H1 (cell line): Measurements from ENCODE around the gene FARP2. TPM values are rescaled to one million over a fixed set of nuclear protein-coding genes. Genes with fewer than 3 reads are reported as not detected.
A peak's percentile ranks its signal among the peaks of the same experiment; 100 is the strongest.

ENCODE experiments used
- CTCF ChIA-PET: fragments of 300-600 bp; sonication (Branson Sonifier 250); formaldehyde crosslinking; loops from one replicate; lab custom pipeline; 2021; ENCODE audit not compliant: partially characterized antibody; lab: Charles Lee
- POLR2A ChIA-PET: fragments of 300-600 bp; sonication (Branson Sonifier 250); formaldehyde crosslinking; loops from one replicate; lab custom pipeline; 2021; ENCODE audit warnings: inconsistent platforms; ENCODE audit not compliant: partially characterized antibody; lab: Charles Lee
- DNase-seq, 2 experiments: peaks; one replicate each; pipeline versions ENCODE4 v3.0.0 to v3.0.0-alpha.2; 2010 to 2022; ENCODE audit warnings: low spot score in 2 of 2, low read depth in 1 of 2, mixed read lengths in 1 of 2
- FAIRE-seq: peaks from 2 replicates; lab custom pipeline; 2011; peaks lifted over from hg19 to GRCh38; lab: Jason Lieb, UNC
- H2AFZ ChIP-seq: 2 replicates; pipeline ENCODE4 v1.8.1; 2012; ENCODE audit warnings: low read length, inconsistent platforms
- H2AK5ac ChIP-seq: 2 replicates; pipeline ENCODE4 v1.6.1; 2013; ENCODE audit warnings: low read depth, low read length
- H2BK120ac ChIP-seq: replicated peaks from 2 replicates; pipeline ENCODE3; 2013; ENCODE audit warnings: low read depth, low read length, inconsistent platforms
- H2BK12ac ChIP-seq: 2 replicates; pipeline ENCODE4 v1.6.1; 2013; ENCODE audit warnings: low read depth, low read length
- H2BK15ac ChIP-seq: 2 replicates; pipeline ENCODE4 v1.6.1; 2013; ENCODE audit warnings: low read length
- H2BK20ac ChIP-seq: 2 replicates; pipeline ENCODE4 v1.6.1; 2013; ENCODE audit warnings: low read length
- H2BK5ac ChIP-seq: 2 replicates; pipeline ENCODE4 v1.6.1; 2013; ENCODE audit warnings: low read depth, low read length
- H3K14ac ChIP-seq: 2 replicates; pipeline ENCODE4 v1.6.1; 2013; ENCODE audit warnings: inconsistent platforms; ENCODE audit not compliant: insufficient read length
- H3K18ac ChIP-seq: 2 replicates; pipeline ENCODE4 v1.6.1; 2013; ENCODE audit warnings: low read length; ENCODE audit errors: extremely low read depth
- H3K23ac ChIP-seq: 2 replicates; pipeline ENCODE4 v1.6.1; 2013; ENCODE audit warnings: inconsistent platforms; ENCODE audit not compliant: insufficient read length
- H3K23me2 ChIP-seq: 2 replicates; pipeline ENCODE4 v1.6.1; 2013; ENCODE audit warnings: low read depth, low read length
- H3K27ac ChIP-seq: 2 replicates; pipeline ENCODE4 v1.6.1; 2011; ENCODE audit warnings: low read depth, low read length, inconsistent platforms
- H3K27me3 ChIP-seq, 4 experiments: replicated peaks in 1 of 4; 1 replicate in 1 of 4; 2 replicates in 3 of 4; pipeline versions ENCODE4 v1.6.1 to v1.8.1; 2011 to 2013; ENCODE audit warnings: low read length in 3 of 4, mild to moderate bottlenecking in 3 of 4, inconsistent platforms in 2 of 4, mixed read lengths in 2 of 4, moderate library complexity in 1 of 4; ENCODE audit not compliant: control insufficient read depth in 3 of 4, insufficient read depth in 3 of 4; ENCODE audit errors: extremely low read depth in 1 of 4
- H3K36me3 ChIP-seq, 4 experiments: 2 replicates each; pipeline versions ENCODE4 v1.6.1 to v1.8.1; 2011 to 2013; ENCODE audit warnings: mild to moderate bottlenecking in 4 of 4, low read length in 3 of 4, moderate library complexity in 2 of 4, control low read depth in 1 of 4, inconsistent platforms in 1 of 4; ENCODE audit not compliant: insufficient read depth in 4 of 4, control insufficient read depth in 2 of 4
- H3K4ac ChIP-seq: replicated peaks from 2 replicates; pipeline ENCODE3; 2013; ENCODE audit warnings: low read length, low read depth, mixed read lengths, inconsistent platforms; ENCODE audit not compliant: insufficient read length
- H3K4me1 ChIP-seq, 4 experiments: replicated peaks in 1 of 4; 1 replicate in 1 of 4; 2 replicates in 3 of 4; pipeline versions ENCODE4 v1.6.1 to v1.8.1; 2011 to 2013; ENCODE audit warnings: low read length in 3 of 4, inconsistent platforms in 2 of 4, mixed read lengths in 1 of 4; ENCODE audit not compliant: insufficient read depth in 4 of 4, control insufficient read depth in 3 of 4
- H3K4me2 ChIP-seq, 2 experiments: 2 replicates each; pipeline versions ENCODE4 v1.6.1 to v1.8.1; 2011 to 2013; ENCODE audit warnings: low read depth in 2 of 2, low read length in 2 of 2, control low read depth in 1 of 2, inconsistent platforms in 1 of 2, mild to moderate bottlenecking in 1 of 2; ENCODE audit not compliant: insufficient read depth in 1 of 2
- H3K4me3 ChIP-seq, 4 experiments: fragments of 200-600, 300-600 bp in 1 of 4; sonication (generic), shearing (Covaris generic), sonication (Bioruptor Twin) in 1 of 4; 2 replicates each; pipeline versions ENCODE4 v1.5.1 to v1.8.1; 2011 to 2016; ENCODE audit warnings: low read length in 4 of 4, low read depth in 3 of 4, control low read depth in 2 of 4, inconsistent platforms in 2 of 4, mild to moderate bottlenecking in 2 of 4, mixed read lengths in 1 of 4, moderate library complexity in 1 of 4; ENCODE audit not compliant: insufficient read depth in 2 of 4; ENCODE audit errors: extremely low read depth in 1 of 4
- H3K56ac ChIP-seq: replicated peaks from 2 replicates; pipeline ENCODE3; 2013; ENCODE audit warnings: low read depth, mild to moderate bottlenecking, mixed read lengths, low read length, inconsistent platforms; ENCODE audit not compliant: insufficient read length
- H3K79me1 ChIP-seq: 2 replicates; pipeline ENCODE4 v1.6.1; 2013; ENCODE audit warnings: low read depth, low read length, control low read depth
- H3K79me2 ChIP-seq, 2 experiments: 2 replicates each; pipeline versions ENCODE4 v1.6.1 to v1.8.1; 2012 to 2013; ENCODE audit warnings: low read length in 2 of 2, mild to moderate bottlenecking in 2 of 2, inconsistent platforms in 1 of 2; ENCODE audit not compliant: insufficient read depth in 2 of 2, control insufficient read depth in 1 of 2
- H3K9ac ChIP-seq, 4 experiments: replicated peaks in 1 of 4; 1 replicate in 1 of 4; 2 replicates in 3 of 4; pipeline versions ENCODE4 v1.6.1 to v1.8.1; 2011 to 2013; ENCODE audit warnings: low read depth in 3 of 4, low read length in 3 of 4, control low read depth in 2 of 4, mild to moderate bottlenecking in 2 of 4, moderate library complexity in 2 of 4, inconsistent platforms in 1 of 4; ENCODE audit errors: extremely low read depth in 1 of 4
- H3K9me3 ChIP-seq, 2 experiments: 2 replicates each; pipeline versions ENCODE4 v1.6.1 to v1.8.1; 2012 to 2013; ENCODE audit warnings: mild to moderate bottlenecking in 2 of 2, moderate library complexity in 2 of 2, control low read depth in 1 of 2, inconsistent platforms in 1 of 2, low read depth in 1 of 2, low read length in 1 of 2, mixed read lengths in 1 of 2; ENCODE audit not compliant: insufficient read depth in 2 of 2
- H4K20me1 ChIP-seq, 2 experiments: replicated peaks in 1 of 2; 2 replicates each; pipeline versions ENCODE3 to v1.8.1; 2011 to 2013; ENCODE audit warnings: inconsistent platforms in 2 of 2, low read length in 2 of 2, mild to moderate bottlenecking in 1 of 2; ENCODE audit not compliant: insufficient read depth in 2 of 2, control insufficient read depth in 1 of 2
- H4K5ac ChIP-seq: 2 replicates; pipeline ENCODE4 v1.6.1; 2013; ENCODE audit warnings: low read length, low read depth, mixed read lengths, inconsistent platforms; ENCODE audit not compliant: insufficient read length
- H4K8ac ChIP-seq: 2 replicates; pipeline ENCODE4 v1.8.0; 2013; ENCODE audit warnings: mild to moderate bottlenecking, moderate library complexity, low read length, inconsistent platforms; ENCODE audit not compliant: insufficient read depth; ENCODE audit errors: extremely low read depth
- H4K91ac ChIP-seq: replicated peaks from 2 replicates; pipeline ENCODE3; 2013; ENCODE audit warnings: low read length, mixed read lengths, inconsistent platforms; ENCODE audit not compliant: insufficient read length
- CHD1 ChIP-seq: IDR thresholded peaks from 2 replicates; pipeline ENCODE4 v1.6.1; 2012; ENCODE audit warnings: low read depth, low read length, improper control_type of control experiment
- CREB1 ChIP-seq: IDR thresholded peaks from 2 replicates; pipeline ENCODE4 v1.6.1; 2012; ENCODE audit warnings: inconsistent platforms
- FOSL1 ChIP-seq: IDR thresholded peaks from 2 replicates; pipeline ENCODE4 v1.6.1; 2011; ENCODE audit warnings: mild to moderate bottlenecking, low read depth, low read length, moderate library complexity; ENCODE audit not compliant: insufficient read depth
- HDAC6 ChIP-seq: IDR thresholded peaks from one replicate; pipeline ENCODE4 v1.7.1; 2012; ENCODE audit warnings: low read depth, mild to moderate bottlenecking, inconsistent platforms, low read length, moderate library complexity
- JUN ChIP-seq: IDR thresholded peaks from 2 replicates; pipeline ENCODE4 v1.6.1; 2011; ENCODE audit warnings: low read depth, mild to moderate bottlenecking, improper control_type of control experiment, low read length
- KDM4A ChIP-seq: IDR thresholded peaks from one replicate; pipeline ENCODE4 v1.7.1; 2012; ENCODE audit warnings: low read depth, mild to moderate bottlenecking, moderate library complexity, low read length, inconsistent platforms; ENCODE audit not compliant: severe bottlenecking
- KDM5A ChIP-seq: fragments of 200-600 bp; IDR thresholded peaks from 2 replicates; pipeline ENCODE4 v1.7.1; 2012; ENCODE audit warnings: mild to moderate bottlenecking, low read length, inconsistent platforms, mixed read lengths
- MAX ChIP-seq: IDR thresholded peaks from 2 replicates; pipeline ENCODE4 v1.6.1; 2012; ENCODE audit warnings: inconsistent platforms
- POLR2A ChIP-seq, 2 experiments: IDR thresholded peaks; 1 replicate in 1 of 2; 2 replicates in 1 of 2; pipeline ENCODE4 v1.6.1; 2011; ENCODE audit warnings: low read depth in 2 of 2, low read length in 2 of 2, mild to moderate bottlenecking in 2 of 2; ENCODE audit errors: control extremely low read depth in 1 of 2
- RFX5 ChIP-seq: IDR thresholded peaks from 2 replicates; pipeline ENCODE4 v1.6.1; 2011; ENCODE audit warnings: low read depth, low read length, improper control_type of control experiment, borderline replicate concordance
- RNF2 ChIP-seq: fragments of 200-900, 300-1000 bp; sonication (generic); IDR thresholded peaks from 2 replicates; pipeline ENCODE4 v1.7.1; 2016; ENCODE audit warnings: borderline replicate concordance, low read depth, mild to moderate bottlenecking, antibody characterized with exemption, low read length; ENCODE audit not compliant: poor library complexity, severe bottlenecking; ENCODE audit errors: missing control alignments
- SP2 ChIP-seq: IDR thresholded peaks from 2 replicates; pipeline ENCODE4 v1.6.1; 2012; ENCODE audit warnings: mild to moderate bottlenecking, low read length, inconsistent platforms
- WGBS, 2 experiments: shearing (Covaris generic) in 1 of 2; methylation state at CpG; one replicate each; pipeline versions ENCODE4 v1.1.6 to v1.1.7; 2013 to 2015; ENCODE audit warnings: low lambda C conversion rate in 2 of 2, mixed read lengths in 2 of 2, inconsistent platforms in 1 of 2, low coverage in 1 of 2, missing lambda C conversion rate in 1 of 2; ENCODE audit not compliant: insufficient replicate concordance in 2 of 2, insufficient coverage in 1 of 2, insufficient read length in 1 of 2; ENCODE audit errors: extremely low coverage in 1 of 2, missing lambda C conversion rate in 1 of 2; 5-methylcytosine and 5-hydroxymethylcytosine counted together
- polyA plus RNA-seq, 7 experiments: library from polyadenylated mRNA; depleted of rRNA in 3 of 7; stranded (reverse) in 5 of 7; unstranded in 2 of 7; fragments of >200 nt in 5 of 7; fragments of 200-250 nt in 2 of 7; gene quantifications; 1 replicate in 5 of 7; 2 replicates in 1 of 7; 4 replicates in 1 of 7; pipeline versions ENCODE4 v1.2.1 to v1.2.3, GENCODE V29; 2011 to 2013; ENCODE audit warnings: missing spikeins in 2 of 7, mixed read lengths in 2 of 7
- total RNA-seq: library from RNA; stranded (reverse); fragmentation: NEBNext Ultra II Directional; extraction: Animal tissue kit (Norgen Biotek cat#: 25700); gene quantifications from 2 replicates; pipeline ENCODE4 v1.2.1, GENCODE V29; 2021
- TF ChIP-seq, protein P1 (sequence below): IDR thresholded peaks from 2 replicates; pipeline ENCODE4 v1.6.1; 2011; ENCODE audit warnings: low read length, improper control_type of control experiment

The FARP2 gene
- total and polyA plus RNA-seq, 2 of the 8 experiments (the other 6 are each of a cell fraction or from before 2014, with no cell fraction given) = 12.4 to 33.4 TPM

DNA sequence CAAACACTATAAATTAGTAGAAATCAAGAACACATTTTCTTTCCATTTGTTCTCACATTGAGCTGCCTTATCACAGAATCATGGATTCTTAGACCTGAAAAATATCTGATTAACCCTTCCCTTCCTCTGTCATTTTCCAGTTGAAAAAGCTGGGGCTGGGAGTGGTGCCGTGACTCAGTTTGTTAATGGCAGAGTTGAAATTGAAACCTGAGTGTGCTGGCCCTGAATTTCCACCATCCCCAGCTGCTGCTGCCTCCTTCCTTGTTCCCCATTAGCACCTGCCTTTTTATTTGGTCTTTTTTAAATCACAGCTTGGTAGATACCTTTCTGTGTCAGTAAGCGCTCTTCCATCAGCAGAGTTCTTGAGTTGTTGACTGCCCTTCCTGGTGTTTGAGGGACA is 10.6 kb downstream of the FARP2 start:
- no peak overlapping the region for H2BK15ac ChIP-seq
- H2BK5ac ChIP-seq = peak overlapping the region; percentile 9; the same call in 1 of the 2 replicates
- DNase-seq = no peak
- no peaks in the 10 kb centered on the region for H3K27me3 ChIP-seq
- H2BK12ac ChIP-seq = no peak overlapping the region; the same call in 1 of the 2 replicates
- ChIA-PET POLR2A (interaction anchor here (0.6 kb wide), 1 partner anchor 204 kb away, joined by 3 read pairs; no protein-coding TSS in a partner anchor), CTCF (interaction anchor here (1.0 to 3.8 kb wide), 3 partner anchors 18 to 223 kb away, joined by 3 to 13 read pairs (median 3); no protein-coding TSS in a partner anchor)
- peaks cover 6 to 8% of the 10 kb centered on the region in 2 experiments for H4K20me1 ChIP-seq
- no peaks in the 10 kb centered on the region for H3K23me2 ChIP-seq
- no peak overlapping the region for H2AK5ac ChIP-seq
- H3K27ac ChIP-seq = peak overlapping the region; percentile 27; the same call in 1 of the 2 replicates
- peaks cover 2 to 9% (median 9%) of the 10 kb centered on the region in 4 experiments for H3K4me1 ChIP-seq
- H3K18ac ChIP-seq = no peak overlapping the region
- peaks cover 0 to 51% of the 10 kb centered on the region in 2 experiments; a peak in 2 of 4 replicates for H3K79me2 ChIP-seq
- no peak overlapping the region for H2BK20ac ChIP-seq
- H3K14ac ChIP-seq = no peak overlapping the region
- H3K4me2 ChIP-seq = peak overlapping the region; percentile 17 to 29; a peak in 3 of 4 replicates
- no peak overlapping the region for H3K56ac ChIP-seq
- peaks cover 13% of the 10 kb centered on the region for H3K79me1 ChIP-seq
- no peak for FAIRE-seq
- WGBS, 2 experiments = 91% methylated on average over 2 of the region's 2 CpGs; no CpG with 5 or more reads in 1 of the 2 experiments
- no peak overlapping the region for H4K91ac ChIP-seq
- no peak overlapping the region for H4K5ac ChIP-seq
- H3K9me3 ChIP-seq = no peaks in the 10 kb centered on the region
- H3K4ac ChIP-seq = no peak overlapping the region
- H3K4me3 ChIP-seq = no peak overlapping the region
- no peaks in the 10 kb centered on the region; a peak in 1 of 8 replicates for H3K36me3 ChIP-seq
- H4K8ac ChIP-seq = no peak overlapping the region
- H2AFZ ChIP-seq = no peak overlapping the region
- H3K9ac ChIP-seq = no peak overlapping the region
- no peak overlapping the region for H2BK120ac ChIP-seq
- no peak overlapping the region for H3K23ac ChIP-seq
- TF ChIP-seq RNF2 (no peak), JUN (no peak), RFX5 (no peak), KDM4A (no peak), CHD1 (no peak), FOSL1 (no peak), CREB1 (no peak), HDAC6 (no peak), KDM5A (no peak), MAX (no peak), POLR2A (IDR thresholded peaks at IDR 0.05; ENCODE audit: control extremely low read depth in 1 of 2, low read depth in 2 of 2, low read length in 2 of 2) (no peak), SP2 (no peak)
- TF ChIP-seq, protein P1, sequence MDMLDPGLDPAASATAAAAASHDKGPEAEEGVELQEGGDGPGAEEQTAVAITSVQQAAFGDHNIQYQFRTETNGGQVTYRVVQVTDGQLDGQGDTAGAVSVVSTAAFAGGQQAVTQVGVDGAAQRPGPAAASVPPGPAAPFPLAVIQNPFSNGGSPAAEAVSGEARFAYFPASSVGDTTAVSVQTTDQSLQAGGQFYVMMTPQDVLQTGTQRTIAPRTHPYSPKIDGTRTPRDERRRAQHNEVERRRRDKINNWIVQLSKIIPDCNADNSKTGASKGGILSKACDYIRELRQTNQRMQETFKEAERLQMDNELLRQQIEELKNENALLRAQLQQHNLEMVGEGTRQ = no peak
